Bronchial epithelial cell (primary cell): ENCODE results near the gene COQ8B. TPM values are rescaled to one million over a fixed set of nuclear protein-coding genes. Genes with fewer than 3 reads are reported as not detected.

ENCODE experiments used
- DNase-seq: peaks from one replicate; pipeline ENCODE4 v3.0.0-alpha.2; 2010; ENCODE audit warnings: low read depth
- FAIRE-seq: peaks from 2 replicates; lab custom pipeline; 2011; peaks lifted over from hg19 to GRCh38; lab: Jason Lieb, UNC
- H3K27me3 ChIP-seq: 2 replicates; pipeline ENCODE4 v1.5.1; 2011; ENCODE audit warnings: low read length; ENCODE audit not compliant: control insufficient read depth, insufficient read depth
- H3K36me3 ChIP-seq: 2 replicates; pipeline ENCODE4 v1.5.1; 2011; ENCODE audit warnings: low read length; ENCODE audit not compliant: control insufficient read depth, insufficient read depth
- H3K4me3 ChIP-seq: 2 replicates; pipeline ENCODE4 v1.5.1; 2011; ENCODE audit warnings: mild to moderate bottlenecking, low read depth, low read length, control low read depth
- CTCF ChIP-seq: IDR thresholded peaks from 2 replicates; pipeline ENCODE4 v1.5.1; 2011; ENCODE audit warnings: mild to moderate bottlenecking, moderate library complexity, low read length, control low read depth, inconsistent platforms; ENCODE audit not compliant: insufficient read depth, severe bottlenecking
- total RNA-seq: library from RNA; depleted of rRNA; stranded (reverse); fragments of >200 nt; gene quantifications from 2 replicates; pipeline ENCODE4 v1.2.1, GENCODE V29; 2014

Gene COQ8B
- total RNA-seq, 1 donor from 2014 or later: 20.0 TPM

- H3K36me3 ChIP-seq: peaks cover 11% of the 10 kb centered on the region
- FAIRE-seq: no peak
These were observed 27.2 kb downstream of the COQ8B start for GRCh38 chr19:40689339-40690049.

GRCh38 chr19:40688987-40689338, 27.7 kb downstream of the COQ8B start:
- H3K27me3 ChIP-seq: no peaks in the 10 kb centered on the region
- DNase-seq: peak; percentile 7
- no peak for TF ChIP-seq CTCF
- H3K36me3 ChIP-seq: peaks cover 9% of the 10 kb centered on the region
- H3K4me3 ChIP-seq: peak overlapping the region; percentile 56
- FAIRE-seq: peak; percentile 40

More at GRCh38 chr19:40689339-40690049, 27.2 kb downstream of the COQ8B start:
- Histone ChIP-seq H3K4me3 (peak overlapping the region; percentile 56), H3K27me3 (no peaks in the 10 kb centered on the region)
- DNase-seq: peak; percentile 7
- TF ChIP-seq CTCF: no peak

GRCh38 chr19:40688309-40688708, 28.4 kb downstream of the COQ8B start:
- Histone ChIP-seq H3K27me3 (no peaks in the 10 kb centered on the region), H3K4me3 (no peak overlapping the region), H3K36me3 (peaks cover 7% of the 10 kb centered on the region)
- TF ChIP-seq CTCF: no peak
- peak; percentile 92 for FAIRE-seq
- DNase-seq: peak; percentile 2

- no peak overlapping the region for H3K4me3 ChIP-seq
- FAIRE-seq (peak; percentile 40), DNase-seq (peak; percentile 80)
- peaks cover 8% of the 10 kb centered on the region for H3K36me3 ChIP-seq
- no peaks in the 10 kb centered on the region for H3K27me3 ChIP-seq
- TF ChIP-seq CTCF: no peak
These were observed 29.1 kb downstream of the COQ8B start for GRCh38 chr19:40687525-40688016.

- no peak for TF ChIP-seq CTCF
- DNase-seq (no peak), FAIRE-seq (no peak)
- Histone ChIP-seq H3K36me3 (peaks cover 12% of the 10 kb centered on the region), H3K27me3 (no peaks in the 10 kb centered on the region), H3K4me3 (no peak overlapping the region)
These were observed 29.7 kb downstream of the COQ8B start for GRCh38 chr19:40686882-40687524.
